Mammary epithelial cell (primary cell): ENCODE measurements around the gene HNRNPDL.

Experiments used
- CTCF ChIP-seq, 2 donors: IDR thresholded peaks in 1 of 2; conservative IDR thresholded peaks in 1 of 2; 2 replicates each; pipeline ENCODE4 v1.5.1; 2011 to 2012; ENCODE audit warnings: inconsistent platforms in 2 of 2, low read length in 2 of 2, mild to moderate bottlenecking in 2 of 2, control low read depth in 1 of 2, low read depth in 1 of 2; ENCODE audit not compliant: insufficient read depth in 1 of 2; ENCODE audit errors: extremely low read depth in 1 of 2
- EZH2 ChIP-seq: IDR thresholded peaks from 2 replicates; pipeline ENCODE4 v1.6.1; 2012; ENCODE audit warnings: low read length, inconsistent platforms, borderline replicate concordance

DNA sequence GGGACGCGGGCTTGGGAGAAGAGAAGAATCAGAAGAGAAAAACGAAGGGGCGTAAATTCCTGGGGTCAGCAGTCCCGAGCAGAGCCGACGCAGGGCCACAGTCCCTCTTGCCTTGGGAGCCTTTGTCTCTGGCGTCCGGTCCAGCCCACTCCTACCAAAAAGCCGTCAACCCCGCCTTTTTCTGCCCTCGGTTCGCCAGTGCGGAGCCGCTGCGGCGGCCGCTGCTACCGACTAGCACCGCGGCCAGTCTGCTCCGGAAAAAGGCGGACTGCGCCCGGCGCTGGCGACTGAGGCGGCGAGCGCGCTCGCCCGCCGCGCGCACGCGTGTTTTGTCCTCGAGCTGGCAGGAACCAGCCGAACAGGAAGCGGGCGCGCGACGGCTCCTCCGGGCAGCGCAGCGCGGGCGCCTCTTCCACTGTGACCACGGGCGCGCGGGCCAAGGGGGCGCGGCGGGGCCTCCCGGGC, 502 bp downstream of the HNRNPDL start:
- TF ChIP-seq CTCF (conservative IDR thresholded peaks at IDR 0.05 in 1 of 2, IDR thresholded peaks at IDR 0.05 in 1 of 2; ENCODE audit: extremely low read depth in 1 of 2, insufficient read depth in 1 of 2, low read depth in 1 of 2, low read length in 2 of 2) = no peak
- no peak for TF ChIP-seq EZH2
